ENCODE measurements around the gene TRPV3. TPM values are rescaled to one million over a fixed set of nuclear protein-coding genes. Genes with fewer than 3 reads are reported as not detected.
A peak's percentile ranks its signal among the peaks of the same experiment; 100 is the strongest.

The TRPV3 gene
- total RNA-seq, 4 donors from 2014 or later, result 5.0 to 39.1 (median 16.5) TPM

- Histone ChIP-seq H3K36me3 (no peaks in the 10 kb centered on the region), H3K4me1 (peaks cover 0 to 15% (median 0%) of the 10 kb centered on the region in 4 donors), H3K27ac (peak overlapping the region in 3 of 4 donors; percentile 30 to 53 (median 31)), H3K9me3 (no peaks in the 10 kb centered on the region), H3K4me3 (peak overlapping the region; percentile 15 to 42 (median 35)), H3K27me3 (no peaks in the 10 kb centered on the region)
- TF ChIP-seq POLR2A (IDR thresholded peaks at IDR 0.05) (no peak), CTCF (IDR thresholded peaks at IDR 0.05) (peak in 5 of 6 experiments; percentile 39 to 67 (median 61))
- peak; percentile 24 to 69 (median 69) for DNase-seq
These were observed 22.2 kb downstream of the TRPV3 start for GRCh38 chr17:3535253-3535995.

GRCh38 chr17:3534881-3535252, 22.7 kb downstream of the TRPV3 start:
- Histone ChIP-seq H3K4me3 (no peak overlapping the region), H3K4me1 (peaks cover 0 to 19% (median 0%) of the 10 kb centered on the region in 4 donors), H3K27ac (no peak overlapping the region), H3K27me3 (no peaks in the 10 kb centered on the region), H3K36me3 (no peaks in the 10 kb centered on the region), H3K9me3 (no peaks in the 10 kb centered on the region)
- no peak for DNase-seq
- TF ChIP-seq CTCF (IDR thresholded peaks at IDR 0.05), result no peak
- no peak for TF ChIP-seq POLR2A (IDR thresholded peaks at IDR 0.05)

- H3K4me1 ChIP-seq, result peaks cover 0 to 19% (median 0%) of the 10 kb centered on the region in 4 donors
- no peak for TF ChIP-seq POLR2A (IDR thresholded peaks at IDR 0.05)
- H3K27me3 ChIP-seq, result no peaks in the 10 kb centered on the region
- H3K9me3 ChIP-seq, result no peaks in the 10 kb centered on the region
- DNase-seq, result no peak
- no peak overlapping the region for H3K27ac ChIP-seq
- H3K4me3 ChIP-seq, result no peak overlapping the region
- no peaks in the 10 kb centered on the region for H3K36me3 ChIP-seq
These were observed 23.9 kb downstream of the TRPV3 start for GRCh38 chr17:3533752-3534151.

- no peaks in the 10 kb centered on the region for H3K36me3 ChIP-seq
- TF ChIP-seq POLR2A (IDR thresholded peaks at IDR 0.05) (no peak), CTCF (IDR thresholded peaks at IDR 0.05) (no peak)
These were observed 24.8 kb downstream of the TRPV3 start for GRCh38 chr17:3532859-3533142.

GRCh38 chr17:3532106-3532858, 25.3 kb downstream of the TRPV3 start:
- H3K4me3 ChIP-seq, result no peak overlapping the region
- no peaks in the 10 kb centered on the region for H3K36me3 ChIP-seq
- DNase-seq, result no peak
- TF ChIP-seq POLR2A (IDR thresholded peaks at IDR 0.05), result no peak
- no peak for TF ChIP-seq CTCF (IDR thresholded peaks at IDR 0.05)
- H3K27me3 ChIP-seq, result no peaks in the 10 kb centered on the region
- H3K27ac ChIP-seq, result no peak overlapping the region
- H3K9me3 ChIP-seq, result no peaks in the 10 kb centered on the region
- peaks cover 0 to 19% (median 0%) of the 10 kb centered on the region in 4 donors for H3K4me1 ChIP-seq

More at GRCh38 chr17:3532859-3533142, 24.8 kb downstream of the TRPV3 start:
- no peak for DNase-seq
- H3K9me3 ChIP-seq, result no peaks in the 10 kb centered on the region
- H3K27me3 ChIP-seq, result no peaks in the 10 kb centered on the region
- H3K27ac ChIP-seq, result no peak overlapping the region
- no peak overlapping the region for H3K4me3 ChIP-seq
- peaks cover 0 to 19% (median 0%) of the 10 kb centered on the region in 4 donors for H3K4me1 ChIP-seq

Measured in Peyer's patch (tissue), 4 donors.